Measurements from ENCODE around the gene OTUB1.
A peak's percentile ranks its signal among the peaks of the same experiment; 100 is the strongest.

Gene OTUB1

DNA sequence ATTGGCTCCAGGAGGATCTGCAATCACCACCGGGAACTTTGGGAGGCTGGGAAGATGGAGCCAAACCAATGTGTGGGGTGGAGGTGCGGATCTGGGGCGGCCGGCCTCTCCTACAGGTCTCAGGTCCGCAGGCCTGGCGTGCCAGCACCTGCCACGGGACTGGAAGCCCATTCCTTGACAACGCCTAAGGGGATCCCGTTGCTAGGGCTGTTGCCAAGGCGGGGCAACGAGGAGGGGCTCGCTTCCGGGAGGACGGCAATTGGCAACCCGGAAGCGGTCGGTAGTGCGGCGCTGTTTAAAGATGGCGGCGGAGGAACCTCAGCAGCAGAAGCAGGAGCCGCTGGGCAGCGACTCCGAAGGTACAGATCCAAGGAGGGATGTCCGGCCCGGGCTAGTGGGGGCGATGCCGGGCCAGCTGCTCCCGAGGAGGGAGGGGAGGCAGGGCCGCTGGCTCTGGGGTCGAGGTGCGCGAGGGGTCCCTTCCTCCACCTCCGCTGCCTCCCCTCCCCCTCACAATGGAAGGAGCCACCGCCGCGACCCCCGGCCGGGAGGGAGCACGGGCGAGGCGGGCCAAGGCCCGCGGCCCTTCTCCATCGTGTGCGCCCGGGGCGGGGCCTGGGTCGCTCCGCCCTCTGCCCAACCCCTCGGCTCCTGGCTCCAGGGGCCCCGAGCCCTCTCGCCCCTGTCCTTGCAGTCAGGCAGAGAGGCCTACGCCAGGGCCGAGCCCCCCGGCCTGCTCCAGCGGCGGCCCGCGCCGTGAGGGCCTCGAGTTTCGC lies at the start of gene OTUB1:
TSS of gene OTUB1 (plus strand) at position 283 of the 776 bp plus-strand sequence. CDS start at position 302, 19 bp downstream.
- peak within 1 kb of the TSS; percentile 79 for H3K4me3 ChIP-seq (ENCODE audit: low read length)
- TF ChIP-seq ZNF274 (IDR thresholded peaks at IDR 0.05; ENCODE audit: low read depth, low read length) = no peak

- peak overlapping the region; percentile 63; the same call in 1 of the 2 replicates for H3K4me3 ChIP-seq (ENCODE audit: low read length)
- TF ChIP-seq ZNF274 (IDR thresholded peaks at IDR 0.05; ENCODE audit: low read depth, low read length) = no peak
These were observed 48.3 kb upstream of the OTUB1 start for GRCh38 chr11:63937713-63938478.

DNA sequence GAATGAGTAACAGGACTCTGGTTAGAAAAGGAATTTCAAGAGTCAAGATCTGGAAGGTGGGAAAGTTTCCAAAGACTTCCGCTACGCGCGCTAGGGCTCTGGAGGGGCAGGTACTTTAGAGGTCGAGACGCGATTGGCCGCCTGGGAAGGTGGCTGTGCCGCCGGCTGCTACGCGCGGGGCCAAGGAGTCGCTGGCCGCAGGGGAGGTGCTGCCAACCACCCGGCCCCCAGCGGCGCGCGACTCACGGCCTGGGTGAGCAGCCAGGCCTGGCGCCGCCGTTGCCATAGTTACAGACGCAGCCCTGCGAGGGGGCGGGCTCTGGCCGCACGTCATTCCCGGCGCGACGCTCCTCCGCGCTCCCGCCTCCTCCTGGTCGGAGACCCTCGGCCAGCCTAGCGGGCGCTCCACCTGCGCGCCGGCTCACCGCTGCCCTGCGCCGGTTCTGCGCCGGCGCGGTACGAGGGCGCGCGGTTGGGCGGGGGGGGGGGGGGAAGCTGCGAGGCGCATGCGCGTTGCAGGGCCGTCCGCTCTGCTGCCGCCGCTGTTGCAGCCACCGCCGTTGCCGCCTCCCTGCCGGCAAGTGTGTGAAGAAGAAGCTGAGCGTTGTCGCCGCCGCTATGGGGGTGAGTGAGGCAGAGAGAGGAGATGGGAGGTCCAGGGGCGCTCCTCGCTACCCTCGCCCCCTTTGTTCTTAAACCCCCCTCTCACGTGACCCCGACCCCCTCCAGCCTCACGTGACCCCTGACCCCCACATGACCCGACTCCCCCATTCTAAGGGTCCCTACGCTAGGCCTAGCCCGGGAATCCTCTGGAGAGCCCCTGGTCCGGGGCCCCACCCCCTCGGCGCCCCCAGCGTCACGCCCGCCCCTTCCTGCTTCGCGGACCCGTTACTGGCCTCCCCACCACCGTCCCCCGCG lies 47.5 kb upstream of the OTUB1 start, which contains the start of gene NAA40:
TSS of gene NAA40 (plus strand) at position 524 of the 918 bp plus-strand sequence. CDS start at position 619, 95 bp downstream.
- no peak for TF ChIP-seq ZNF274 (IDR thresholded peaks at IDR 0.05; ENCODE audit: low read depth, low read length)
- H3K4me3 ChIP-seq (ENCODE audit: low read length) = peak within 1 kb of the TSS; percentile 90

DNA sequence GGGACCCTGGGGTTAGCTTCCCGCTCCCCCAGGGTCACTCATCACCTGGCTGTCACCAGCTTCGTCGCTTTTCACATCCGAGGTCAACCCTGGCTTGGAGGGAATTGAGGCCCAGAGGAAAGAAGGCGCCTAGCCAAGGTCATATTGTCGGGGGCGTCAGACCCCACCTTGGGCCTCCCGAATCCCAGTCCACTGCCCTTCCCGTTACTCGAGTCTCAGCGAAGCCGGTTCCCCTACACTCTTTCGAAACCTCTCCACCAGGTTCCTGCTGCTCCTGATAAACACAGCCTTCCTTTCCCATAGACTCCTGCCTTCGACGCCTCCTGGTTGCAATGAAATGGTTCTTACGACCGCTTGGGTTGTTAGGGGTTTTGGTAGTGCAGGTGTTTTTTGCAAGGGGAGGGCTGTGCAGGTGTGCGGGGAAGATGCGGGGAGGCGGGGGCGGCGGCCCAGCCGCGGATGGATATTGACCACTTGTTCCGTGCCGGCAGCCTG lies 46.8 kb upstream of the OTUB1 start:
- TF ChIP-seq ZNF274 (IDR thresholded peaks at IDR 0.05; ENCODE audit: low read depth, low read length) = no peak
- H3K4me3 ChIP-seq (ENCODE audit: low read length) = peak overlapping the region; percentile 90

GRCh38 chr11:63940786-63941185 lies 45.5 kb upstream of the OTUB1 start:
- H3K4me3 ChIP-seq (ENCODE audit: low read length) = no peak overlapping the region
- no peak for TF ChIP-seq ZNF274 (IDR thresholded peaks at IDR 0.05; ENCODE audit: low read depth, low read length)

GRCh38 chr11:63941901-63942300 lies 44.3 kb upstream of the OTUB1 start:
- no peak for TF ChIP-seq ZNF274 (IDR thresholded peaks at IDR 0.05; ENCODE audit: low read depth, low read length)
- no peak overlapping the region for H3K4me3 ChIP-seq (ENCODE audit: low read length)

DNA sequence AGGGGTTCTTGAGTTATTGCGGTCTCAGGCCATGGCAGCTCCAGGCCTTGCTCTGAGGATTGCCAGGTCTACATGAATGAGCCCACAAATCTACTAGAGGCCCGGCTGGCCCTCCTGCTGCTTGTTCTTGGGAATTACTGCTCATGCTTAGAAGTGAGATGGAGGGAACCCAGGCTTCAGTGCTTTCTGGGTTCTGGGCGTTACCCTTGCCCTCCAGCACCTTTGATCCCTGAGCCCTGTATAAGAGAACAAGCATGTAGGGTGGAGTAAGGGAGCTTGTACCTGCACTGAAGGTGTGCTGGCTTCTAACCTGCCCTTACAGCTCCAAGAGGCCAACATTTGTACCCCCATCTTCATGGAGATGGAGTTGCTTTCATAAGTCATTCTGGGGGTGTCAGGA lies 43.4 kb upstream of the OTUB1 start:
- no peak overlapping the region for H3K4me3 ChIP-seq (ENCODE audit: low read length)
- no peak for TF ChIP-seq ZNF274 (IDR thresholded peaks at IDR 0.05; ENCODE audit: low read depth, low read length)

DNA sequence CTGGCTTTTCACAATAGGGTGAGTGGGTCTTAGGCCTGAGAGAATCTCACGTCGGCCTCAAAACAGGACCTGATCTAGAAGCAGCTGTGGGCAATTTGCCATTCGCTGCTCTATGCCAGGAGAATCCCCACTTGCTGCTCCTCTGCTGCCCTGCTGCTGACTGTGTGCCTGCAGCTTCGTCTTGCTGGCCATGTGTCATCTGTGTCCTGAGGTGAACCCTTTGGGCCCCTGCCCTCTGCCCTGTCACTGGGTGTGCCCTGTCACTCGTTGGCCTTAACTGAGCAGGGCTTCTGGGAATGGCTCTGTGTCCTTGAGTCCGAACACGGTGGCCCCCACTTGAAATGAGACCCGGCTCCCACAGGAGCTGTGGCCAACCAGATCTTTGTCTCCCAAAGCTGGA lies 41.3 kb upstream of the OTUB1 start:
- no peak for TF ChIP-seq ZNF274 (IDR thresholded peaks at IDR 0.05; ENCODE audit: low read depth, low read length)
- no peak overlapping the region for H3K4me3 ChIP-seq (ENCODE audit: low read length)

DNA sequence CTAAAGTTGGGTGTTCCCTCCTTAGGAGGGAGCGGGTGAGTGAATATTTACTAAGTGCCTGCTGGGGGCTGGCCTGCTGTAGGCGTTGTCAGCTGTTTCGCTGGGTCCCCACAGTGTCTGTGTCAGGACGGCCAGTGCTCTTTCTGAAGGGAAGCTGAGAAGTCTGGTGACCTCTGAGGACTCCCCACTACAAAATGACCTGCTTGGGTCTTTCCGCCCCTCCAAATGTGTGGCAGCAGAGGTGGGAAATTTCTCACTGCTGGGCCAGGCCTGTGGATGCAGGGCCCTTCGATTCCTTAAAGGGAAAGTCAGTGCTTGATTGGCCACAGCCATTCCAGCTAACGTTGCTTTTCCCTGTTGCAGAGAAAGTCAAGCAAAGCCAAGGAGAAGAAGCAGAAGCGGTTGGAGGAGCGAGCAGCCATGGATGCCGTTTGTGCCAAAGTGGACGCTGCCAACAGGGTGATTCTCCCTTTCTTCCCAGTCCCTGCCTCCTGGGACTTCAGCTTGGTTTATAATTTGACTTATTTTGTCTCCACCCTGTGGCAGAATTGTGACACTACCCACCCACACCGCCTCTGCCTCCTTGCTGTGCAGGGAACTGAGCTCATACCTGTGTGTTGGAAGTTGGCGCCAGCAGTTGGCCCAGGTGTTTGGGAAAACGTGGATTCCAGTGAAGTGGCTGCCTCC lies 40.6 kb upstream of the OTUB1 start:
- TF ChIP-seq ZNF274 (IDR thresholded peaks at IDR 0.05; ENCODE audit: low read depth, low read length) = no peak
- no peak overlapping the region for H3K4me3 ChIP-seq (ENCODE audit: low read length)

- peak overlapping the region; percentile 6; the same call in 1 of the 2 replicates for H3K4me3 ChIP-seq (ENCODE audit: low read length)
- TF ChIP-seq ZNF274 (IDR thresholded peaks at IDR 0.05; ENCODE audit: low read depth, low read length) = no peak
These were observed 34.3 kb upstream of the OTUB1 start for GRCh38 chr11:63951779-63952536.

- TF ChIP-seq ZNF274 (IDR thresholded peaks at IDR 0.05; ENCODE audit: low read depth, low read length) = no peak
These were observed 33.7 kb upstream of the OTUB1 start for GRCh38 chr11:63952570-63952969.

GRCh38 chr11:63958008-63958407 lies 28.2 kb upstream of the OTUB1 start:
- no peak for TF ChIP-seq ZNF274 (IDR thresholded peaks at IDR 0.05; ENCODE audit: low read depth, low read length)

More at GRCh38 chr11:63952570-63952969, 33.7 kb upstream of the OTUB1 start:
- H3K4me3 ChIP-seq (ENCODE audit: low read length) = no peak overlapping the region; the same call in 1 of the 2 replicates

More at GRCh38 chr11:63958008-63958407, 28.2 kb upstream of the OTUB1 start:
- no peak overlapping the region for H3K4me3 ChIP-seq (ENCODE audit: low read length)

Measured in GM08714 (cell line).